Activated CD8-positive, alpha-beta memory T cell treated with anti-CD3 and anti-CD28 coated beads for 4 hours (primary cell): ENCODE measurements around the gene SENP2.
"Not testable (repeated sequence)": the region's sequence is repeated elsewhere in the genome, so short reads cannot be mapped to it uniquely, and the experiment has no call there.

ENCODE experiments used
- DNase-seq, 2 donors: peaks; one replicate each; pipeline ENCODE4 v3.0.0-alpha.2; 2020; ENCODE audit warnings: low read depth in 2 of 2

The SENP2 gene

GRCh38 chr3:185647134-185647879, 61.2 kb downstream of the SENP2 start:
- DNase-seq: no peak

GRCh38 chr3:185647880-185648210, 61.8 kb downstream of the SENP2 start:
- no peak for DNase-seq

- no peak for DNase-seq
Observed at GRCh38 chr3:185648396-185648795, 62.3 kb downstream of the SENP2 start.

GRCh38 chr3:185649414-185649813, 63.3 kb downstream of the SENP2 start:
- DNase-seq: no peak

GRCh38 chr3:185651971-185652370, 65.9 kb downstream of the SENP2 start:
- no peak for DNase-seq

- DNase-seq: no peak
Observed at GRCh38 chr3:185653949-185654757, 68.1 kb downstream of the SENP2 start.

GRCh38 chr3:185654758-185655145, 68.7 kb downstream of the SENP2 start:
- no peak for DNase-seq

GRCh38 chr3:185655426-185656320, 69.6 kb downstream of the SENP2 start:
- DNase-seq: no peak

GRCh38 chr3:185656321-185656840, 70.3 kb downstream of the SENP2 start:
- DNase-seq: no peak

- DNase-seq: no peak
Observed at GRCh38 chr3:185657211-185657610, 71.1 kb downstream of the SENP2 start.

- DNase-seq: no peak
Observed at GRCh38 chr3:185657691-185658503, 71.8 kb downstream of the SENP2 start.

GRCh38 chr3:185658504-185658912, 72.4 kb downstream of the SENP2 start:
- DNase-seq: no peak

GRCh38 chr3:185658943-185659342, 72.8 kb downstream of the SENP2 start:
- no peak for DNase-seq

- DNase-seq: peak; percentile 24 to 25
Observed at GRCh38 chr3:185659942-185660921, 74.1 kb downstream of the SENP2 start.

- not testable (repeated sequence) for DNase-seq
Observed at GRCh38 chr3:185661296-185661695, 75.2 kb downstream of the SENP2 start.

- DNase-seq: no peak
Observed at GRCh38 chr3:185661772-185662171, 75.7 kb downstream of the SENP2 start.

- DNase-seq: no peak
Observed at GRCh38 chr3:185663929-185664328, 77.8 kb downstream of the SENP2 start.

GRCh38 chr3:185667574-185667973, 81.5 kb downstream of the SENP2 start:
- DNase-seq: no peak

- DNase-seq: no peak
Observed at GRCh38 chr3:185677146-185677829, 91.2 kb downstream of the SENP2 start.
